GM21360 (cell line): ENCODE results near the gene IKZF2.

Experiments
- ATAC-seq: cut with Tn5 transposase; IDR thresholded peaks from one replicate; pipeline ENCODE4 v1.9.1; 2021; ENCODE audit warnings: mild to moderate bottlenecking, moderate library complexity; ENCODE audit not compliant: unreplicated experiment

Gene IKZF2

GRCh38 chr2:212966884-212967283, 184.5 kb downstream of the IKZF2 start:
- no peak for ATAC-seq

- ATAC-seq, result no peak
Observed at GRCh38 chr2:212962691-212963090, 188.7 kb downstream of the IKZF2 start.

DNA sequence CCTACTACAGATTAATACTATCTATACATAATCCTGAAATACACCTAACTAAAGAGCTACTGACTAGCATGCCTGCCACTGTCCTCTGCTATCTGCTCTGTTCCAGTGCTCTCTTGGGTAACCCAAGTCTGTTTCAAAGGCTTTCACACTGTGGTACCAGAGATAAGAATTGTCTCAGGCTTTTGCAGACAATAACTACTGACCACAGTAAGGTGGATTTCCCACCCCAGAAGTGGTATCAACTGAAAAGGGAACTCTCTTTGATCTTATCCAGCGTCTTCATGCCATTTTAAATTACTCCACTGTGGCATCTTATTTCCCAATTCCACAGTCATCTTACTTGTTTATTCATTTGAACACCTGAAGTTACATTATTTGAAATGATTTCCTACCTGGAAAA, 190.2 kb downstream of the IKZF2 start:
- ATAC-seq, result no peak

GRCh38 chr2:212960336-212960735, 191.1 kb downstream of the IKZF2 start:
- ATAC-seq, result no peak

GRCh38 chr2:212959471-212960117, 191.8 kb downstream of the IKZF2 start:
- no peak for ATAC-seq

- no peak for ATAC-seq
Observed at GRCh38 chr2:212958757-212959295, 192.6 kb downstream of the IKZF2 start.

GRCh38 chr2:212958133-212958532, 193.3 kb downstream of the IKZF2 start:
- no peak for ATAC-seq

DNA sequence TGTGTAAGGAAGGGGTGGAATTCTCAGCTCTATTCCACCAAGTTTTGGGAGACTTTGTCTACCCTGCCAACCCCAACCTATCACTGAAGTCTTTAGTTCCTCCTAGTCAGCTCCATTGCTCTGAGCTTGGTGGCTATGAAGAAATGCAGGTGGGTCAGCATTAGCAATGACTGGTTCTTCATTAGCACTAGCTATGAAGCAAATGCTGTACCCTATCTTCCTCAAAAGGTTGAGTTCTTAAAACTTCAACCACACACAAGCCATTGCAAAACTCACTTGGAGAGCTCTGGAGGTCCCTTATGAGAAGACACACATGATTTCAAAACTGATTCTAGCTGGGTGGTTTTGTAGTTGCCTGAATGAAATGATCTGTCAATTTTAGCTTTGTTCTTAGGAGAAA, 193.8 kb downstream of the IKZF2 start:
- no peak for ATAC-seq

DNA sequence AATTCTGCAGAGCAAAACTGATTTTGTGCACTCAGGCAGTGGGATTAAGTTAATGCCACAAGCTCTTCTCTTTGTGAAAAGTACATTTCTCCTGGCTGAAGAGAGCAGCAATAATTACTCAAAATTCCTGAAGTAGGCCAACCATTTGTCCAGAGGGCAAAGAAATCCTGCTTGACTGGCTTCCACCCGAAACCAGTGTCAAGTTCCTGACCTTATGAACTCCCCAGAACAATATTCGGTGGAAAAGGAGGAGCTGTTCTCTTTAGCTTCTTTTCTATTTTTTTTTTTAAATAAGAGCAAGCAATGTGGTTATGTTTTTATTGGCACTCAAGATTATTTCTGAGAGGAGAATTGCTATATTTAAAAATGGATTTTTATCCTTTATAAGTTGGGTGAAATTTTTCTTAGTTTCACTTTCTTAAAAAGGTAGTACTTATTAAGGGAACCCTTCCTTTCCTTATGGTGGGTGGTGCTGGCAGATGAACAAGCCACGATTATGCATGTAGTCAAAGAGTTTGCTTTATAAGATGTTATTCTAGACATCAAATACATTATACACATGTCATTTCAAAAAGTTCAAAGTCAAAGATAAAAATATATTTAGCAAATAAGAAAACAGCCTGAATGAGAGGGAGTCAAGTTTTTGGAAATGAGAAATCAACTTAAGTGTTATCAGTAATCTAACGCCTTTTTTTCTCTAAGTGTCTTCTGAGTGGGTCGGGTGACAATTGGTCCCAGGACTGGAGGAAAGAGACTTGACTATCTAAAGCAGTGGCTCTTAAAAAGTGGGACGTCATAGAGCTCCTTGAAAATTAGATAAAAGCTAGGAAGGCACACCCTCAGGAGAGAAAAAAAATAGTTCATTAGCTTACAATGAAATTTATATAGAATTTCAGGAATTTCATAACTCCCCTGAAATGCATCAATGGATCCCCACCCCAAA, 194.5 kb downstream of the IKZF2 start:
- no peak for ATAC-seq

- ATAC-seq, result peak; percentile 90
Observed at GRCh38 chr2:212953170-212953920, 198.1 kb downstream of the IKZF2 start.

DNA sequence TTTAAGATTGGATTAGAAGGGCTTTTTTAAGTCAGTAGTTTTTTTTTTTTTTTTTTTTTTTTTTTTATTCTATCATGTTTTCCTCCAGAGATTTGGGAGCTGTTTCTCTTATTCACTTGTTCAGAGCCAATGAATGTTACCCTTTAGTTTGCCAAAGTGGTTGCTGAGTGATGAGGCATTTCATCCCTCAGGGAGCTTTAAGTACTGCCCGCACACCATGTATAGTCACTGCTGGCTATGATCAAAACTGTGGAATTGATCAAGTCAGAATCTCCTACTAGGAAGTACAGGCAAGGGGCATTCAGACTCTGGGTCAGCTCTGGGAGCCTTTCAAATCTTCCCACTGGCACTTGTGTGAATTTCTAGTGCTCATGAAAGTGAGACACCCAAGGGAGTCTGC, 201.6 kb downstream of the IKZF2 start:
- no peak for ATAC-seq
